ENCODE results near the gene TRIM67.

- no peak for TF ChIP-seq CTCF (IDR thresholded peaks at IDR 0.05)
- no peak for TF ChIP-seq POLR2A (IDR thresholded peaks at IDR 0.05)
Measured at GRCh38 chr1:231163830-231164427, 2.1 kb downstream of the TRIM67 start.
